A673 (cell line): ENCODE results near the gene STX11.

Experiments used
- CTCF ChIP-seq: fragments of 300-800, 200-600 bp; sonication (generic); conservative IDR thresholded peaks from 2 replicates; pipeline ENCODE4 v1.5.1; 2017; ENCODE audit warnings: low read depth, mild to moderate bottlenecking, antibody characterized with exemption, low read length, moderate library complexity, mixed read lengths
- EZH2 ChIP-seq: fragments of 200-600 bp; sonication (generic); IDR thresholded peaks from 2 replicates; pipeline ENCODE4 v1.6.1; 2017; ENCODE audit warnings: borderline replicate concordance, low read depth, mild to moderate bottlenecking, mixed read lengths, antibody characterized with exemption, low read length; ENCODE audit not compliant: poor library complexity, severe bottlenecking

DNA sequence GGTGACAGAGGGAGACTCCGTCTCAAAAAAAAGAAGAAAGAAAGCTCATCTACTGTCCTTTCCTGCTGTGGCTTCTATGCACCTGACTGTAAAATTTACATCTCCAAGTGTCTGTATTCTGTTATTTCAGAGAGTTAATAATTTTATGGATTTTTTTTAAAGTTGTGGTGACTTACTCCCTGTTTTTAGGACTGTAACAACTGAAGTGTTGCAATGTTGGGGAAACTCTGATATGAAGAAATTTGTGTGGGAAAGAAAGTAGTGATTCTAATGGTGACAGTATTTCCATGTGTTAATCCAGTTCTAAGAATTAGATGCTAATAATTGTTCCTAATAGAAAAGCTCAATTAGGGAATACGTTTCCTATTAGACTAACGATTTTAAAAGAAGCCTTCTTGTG lies 27.4 kb downstream of the STX11 start:
- TF ChIP-seq CTCF (no peak), EZH2 (no peak)
